Adipocyte (in vitro differentiated cells): ENCODE data around the gene PRKN.

Experiments used
- DNase-seq: peaks from one replicate; pipeline ENCODE4 v3.0.0-alpha.2; 2015; ENCODE audit warnings: low read depth
- H3K27me3 ChIP-seq: replicated peaks from 2 replicates; pipeline ENCODE4 v1.7.0; 2013; ENCODE audit warnings: mild to moderate bottlenecking, low read length, moderate library complexity; ENCODE audit not compliant: control insufficient read depth, insufficient read depth
- H3K36me3 ChIP-seq: 2 replicates; pipeline ENCODE4 v1.7.0; 2013; ENCODE audit warnings: low read length, mild to moderate bottlenecking, moderate library complexity; ENCODE audit not compliant: control insufficient read depth, insufficient read depth, severe bottlenecking
- H3K4me1 ChIP-seq: 2 replicates; pipeline ENCODE4 v1.7.0; 2013; ENCODE audit warnings: mild to moderate bottlenecking, low read length, moderate library complexity; ENCODE audit not compliant: control insufficient read depth, insufficient read depth
- H3K4me3 ChIP-seq: 2 replicates; pipeline ENCODE4 v1.7.0; 2013; ENCODE audit warnings: mild to moderate bottlenecking, low read length, moderate library complexity
- H3K9ac ChIP-seq: 2 replicates; pipeline ENCODE4 v1.7.0; 2013; ENCODE audit warnings: mild to moderate bottlenecking, low read length, moderate library complexity
- H3K9me3 ChIP-seq: 2 replicates; pipeline ENCODE4 v1.7.0; 2013; ENCODE audit warnings: mild to moderate bottlenecking, low read length, moderate library complexity; ENCODE audit not compliant: control insufficient read depth

Gene PRKN

GRCh38 chr6:161434350-161434749 lies 1293.2 kb downstream of the PRKN start:
- peaks cover 28% of the 10 kb centered on the region for H3K4me1 ChIP-seq
- no peaks in the 10 kb centered on the region for H3K27me3 ChIP-seq
- peak overlapping the region; percentile 83 for H3K9ac ChIP-seq
- peak; percentile 40 for DNase-seq
- H3K36me3 ChIP-seq, result no peaks in the 10 kb centered on the region
- H3K4me3 ChIP-seq, result peak overlapping the region; percentile 75
- H3K9me3 ChIP-seq, result no peaks in the 10 kb centered on the region

DNA sequence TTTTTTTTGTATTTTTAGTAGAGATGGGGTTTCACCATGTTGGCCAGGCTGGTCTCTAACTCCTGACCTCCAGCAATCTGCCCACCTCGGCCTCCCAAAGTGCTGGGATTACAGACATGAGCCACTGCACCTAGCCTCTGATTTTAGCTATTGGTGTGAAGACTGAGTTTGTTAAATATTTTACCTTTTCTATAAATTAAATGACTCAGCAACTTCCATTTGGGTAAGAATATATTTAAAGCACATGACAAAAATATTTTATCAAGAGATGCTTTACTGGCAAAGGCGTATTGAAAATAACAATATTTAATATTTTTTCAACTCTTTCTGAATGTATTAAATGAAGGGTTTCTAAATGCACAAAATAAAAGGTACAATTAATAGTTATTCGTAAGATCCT lies 1295.0 kb downstream of the PRKN start:
- no peaks in the 10 kb centered on the region for H3K36me3 ChIP-seq
- no peak overlapping the region for H3K9ac ChIP-seq
- H3K27me3 ChIP-seq, result no peaks in the 10 kb centered on the region
- H3K4me1 ChIP-seq, result peaks cover 19% of the 10 kb centered on the region
- no peak overlapping the region for H3K4me3 ChIP-seq
- no peaks in the 10 kb centered on the region for H3K9me3 ChIP-seq
- DNase-seq, result no peak

DNA sequence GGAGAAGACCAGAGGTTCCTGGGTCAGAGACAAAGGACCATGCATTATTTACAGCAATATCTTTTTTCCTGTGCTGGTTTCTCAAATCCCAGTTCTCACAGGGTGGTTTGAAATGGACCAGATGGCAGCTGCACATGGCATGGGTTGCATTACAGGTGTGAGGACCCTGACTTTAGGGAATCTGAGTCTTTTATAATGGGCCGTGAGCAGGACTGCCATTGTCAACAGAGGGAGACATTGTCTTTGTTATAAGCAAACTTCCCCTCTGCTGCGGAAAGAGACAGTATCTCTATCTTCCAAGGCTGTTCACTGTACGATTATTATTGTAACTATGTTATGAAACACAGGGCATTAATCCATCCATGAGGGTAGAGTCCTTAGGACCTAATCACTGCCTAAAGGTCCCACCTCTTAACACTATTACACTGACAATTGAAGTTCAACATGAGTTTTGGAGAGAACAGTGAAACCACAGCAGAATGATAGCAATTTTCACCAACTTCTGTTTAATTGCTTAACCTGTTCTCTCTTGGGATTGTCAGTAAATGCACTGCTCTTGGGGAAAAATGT lies 1297.6 kb downstream of the PRKN start:
- peak; percentile 19 for DNase-seq
- H3K9me3 ChIP-seq, result no peaks in the 10 kb centered on the region
- H3K27me3 ChIP-seq, result peaks cover 5% of the 10 kb centered on the region
- no peaks in the 10 kb centered on the region for H3K36me3 ChIP-seq
- no peak overlapping the region for H3K4me3 ChIP-seq
- H3K4me1 ChIP-seq, result peaks cover 9% of the 10 kb centered on the region
- no peak overlapping the region for H3K9ac ChIP-seq

DNA sequence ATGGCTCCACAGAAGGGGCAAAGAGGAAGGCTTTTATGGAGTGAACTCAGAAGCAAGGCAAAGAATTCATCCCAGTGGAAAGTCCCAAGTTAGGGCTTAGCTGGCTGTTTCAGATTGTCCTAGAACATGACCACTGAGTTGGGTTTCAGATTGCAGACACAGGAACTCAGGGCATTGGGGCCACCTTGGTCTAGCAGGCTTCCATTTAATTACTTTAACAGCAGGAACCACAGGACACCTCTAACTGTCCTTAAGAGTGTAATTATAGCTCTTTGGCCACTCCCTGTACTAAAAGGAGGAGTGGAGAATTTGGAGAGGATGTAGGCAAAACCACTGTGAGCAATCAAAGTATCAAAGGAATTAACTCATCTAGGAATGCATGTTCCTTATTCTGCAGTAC lies 1303.1 kb downstream of the PRKN start:
- Histone ChIP-seq H3K27me3 (peaks cover 5% of the 10 kb centered on the region), H3K4me3 (no peak overlapping the region), H3K9me3 (no peaks in the 10 kb centered on the region), H3K9ac (no peak overlapping the region), H3K36me3 (no peaks in the 10 kb centered on the region), H3K4me1 (no peaks in the 10 kb centered on the region)
- DNase-seq, result no peak

- H3K4me3 ChIP-seq, result no peak overlapping the region
- peak; percentile 66 for DNase-seq
- H3K4me1 ChIP-seq, result peaks cover 3% of the 10 kb centered on the region
- peaks cover 5% of the 10 kb centered on the region for H3K27me3 ChIP-seq
- H3K9me3 ChIP-seq, result no peaks in the 10 kb centered on the region
- no peaks in the 10 kb centered on the region for H3K36me3 ChIP-seq
- no peak overlapping the region for H3K9ac ChIP-seq
Observed at GRCh38 chr6:161422710-161423680, 1304.6 kb downstream of the PRKN start.

- H3K9me3 ChIP-seq, result no peaks in the 10 kb centered on the region
- no peaks in the 10 kb centered on the region for H3K36me3 ChIP-seq
- peaks cover 8% of the 10 kb centered on the region for H3K4me1 ChIP-seq
- H3K9ac ChIP-seq, result peak overlapping the region; percentile 45
- DNase-seq, result peak; percentile 93
- peaks cover 22% of the 10 kb centered on the region for H3K27me3 ChIP-seq
- no peak overlapping the region for H3K4me3 ChIP-seq
Observed at GRCh38 chr6:161418463-161418945, 1309.1 kb downstream of the PRKN start.

DNA sequence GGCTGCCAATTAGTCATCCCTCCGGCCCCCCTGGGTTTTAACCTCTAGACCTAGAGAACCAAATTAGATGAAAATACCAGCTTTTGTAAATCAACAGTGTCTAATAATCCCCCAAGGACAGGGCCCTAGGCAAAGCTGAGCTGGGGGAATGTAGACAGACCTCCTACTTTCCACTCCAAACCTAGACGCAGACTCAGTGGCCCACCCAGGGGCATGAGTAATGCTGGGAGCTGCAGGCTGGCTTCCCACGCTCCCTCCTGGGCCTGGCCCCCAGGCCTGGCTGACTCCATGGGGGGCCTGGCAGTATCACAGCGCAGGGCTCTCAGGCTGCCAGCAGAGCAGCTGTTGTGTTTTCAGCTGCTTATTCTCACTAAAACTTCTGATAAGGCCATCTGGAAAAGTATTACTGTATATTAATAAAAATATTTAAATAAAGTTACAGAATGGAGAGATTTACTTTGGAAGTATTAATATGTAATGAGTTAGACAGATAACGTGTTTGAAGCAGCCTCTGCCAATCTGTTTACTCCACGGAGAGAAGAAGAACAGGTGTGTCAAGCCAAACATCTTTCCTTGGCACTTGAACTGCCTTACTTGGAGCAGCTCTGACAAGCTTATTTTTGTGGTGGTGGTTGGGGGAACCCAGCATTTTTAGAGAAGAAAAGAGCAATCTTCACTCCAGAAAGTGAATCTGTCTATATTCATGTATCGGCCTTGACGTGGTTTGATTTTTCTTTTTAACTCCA lies 1309.7 kb downstream of the PRKN start:
- Histone ChIP-seq H3K27me3 (peaks cover 28% of the 10 kb centered on the region), H3K9me3 (no peaks in the 10 kb centered on the region), H3K4me3 (peak overlapping the region; percentile 27), H3K4me1 (peaks cover 8% of the 10 kb centered on the region), H3K9ac (peak overlapping the region; percentile 45), H3K36me3 (no peaks in the 10 kb centered on the region)
- peak; percentile 60 for DNase-seq

GRCh38 chr6:161415302-161415855 lies 1312.2 kb downstream of the PRKN start:
- no peak overlapping the region for H3K9ac ChIP-seq
- H3K36me3 ChIP-seq, result no peaks in the 10 kb centered on the region
- no peak overlapping the region for H3K4me3 ChIP-seq
- peaks cover 28% of the 10 kb centered on the region for H3K27me3 ChIP-seq
- peaks cover 8% of the 10 kb centered on the region for H3K4me1 ChIP-seq
- DNase-seq, result no peak
- no peaks in the 10 kb centered on the region for H3K9me3 ChIP-seq

GRCh38 chr6:161414707-161415106 lies 1312.9 kb downstream of the PRKN start:
- Histone ChIP-seq H3K36me3 (no peaks in the 10 kb centered on the region), H3K27me3 (peaks cover 28% of the 10 kb centered on the region), H3K9me3 (no peaks in the 10 kb centered on the region), H3K4me1 (peaks cover 8% of the 10 kb centered on the region), H3K9ac (no peak overlapping the region), H3K4me3 (no peak overlapping the region)
- DNase-seq, result no peak

GRCh38 chr6:161414180-161414579 lies 1313.4 kb downstream of the PRKN start:
- no peak for DNase-seq

GRCh38 chr6:161413355-161413771 lies 1314.2 kb downstream of the PRKN start:
- no peaks in the 10 kb centered on the region for H3K36me3 ChIP-seq
- peaks cover 15% of the 10 kb centered on the region for H3K4me1 ChIP-seq
- H3K27me3 ChIP-seq, result peaks cover 28% of the 10 kb centered on the region
- H3K9me3 ChIP-seq, result no peaks in the 10 kb centered on the region
- no peak for DNase-seq
- no peak overlapping the region for H3K4me3 ChIP-seq
- H3K9ac ChIP-seq, result no peak overlapping the region

More at GRCh38 chr6:161414180-161414579, 1313.4 kb downstream of the PRKN start:
- H3K4me1 ChIP-seq, result peaks cover 13% of the 10 kb centered on the region
- H3K9ac ChIP-seq, result no peak overlapping the region
- no peaks in the 10 kb centered on the region for H3K9me3 ChIP-seq
- H3K27me3 ChIP-seq, result peaks cover 28% of the 10 kb centered on the region
- H3K36me3 ChIP-seq, result no peaks in the 10 kb centered on the region
- no peak overlapping the region for H3K4me3 ChIP-seq
